GM19043 (cell line): Measurements from ENCODE around the gene RUNX1.
A peak's percentile ranks its signal among the peaks of the same experiment; 100 is the strongest.

ENCODE experiments used
- ATAC-seq: cut with Tn5 transposase; IDR thresholded peaks from one replicate; pipeline ENCODE4 v1.9.1; 2021; ENCODE audit warnings: low read depth; ENCODE audit not compliant: unreplicated experiment

Gene RUNX1

DNA sequence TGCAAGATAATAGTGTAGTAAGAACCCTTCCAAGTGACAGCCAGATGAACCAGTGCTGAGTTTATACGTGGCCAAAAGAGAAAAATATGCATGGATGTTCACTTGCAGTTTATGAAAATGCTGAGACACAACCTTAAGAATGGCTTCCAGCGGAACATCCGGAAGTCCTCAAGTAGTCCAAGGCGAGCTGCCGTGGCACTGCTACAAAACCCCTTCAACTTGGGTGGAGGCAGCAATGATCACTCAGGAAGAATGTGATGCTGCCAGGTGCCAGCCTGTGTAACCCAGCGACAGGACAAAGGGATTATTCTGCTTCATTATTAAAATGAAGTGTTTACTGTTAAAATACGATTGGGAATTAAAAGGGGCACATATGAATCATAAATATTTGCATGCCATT, 179.6 kb downstream of the RUNX1 start:
- ATAC-seq = no peak

DNA sequence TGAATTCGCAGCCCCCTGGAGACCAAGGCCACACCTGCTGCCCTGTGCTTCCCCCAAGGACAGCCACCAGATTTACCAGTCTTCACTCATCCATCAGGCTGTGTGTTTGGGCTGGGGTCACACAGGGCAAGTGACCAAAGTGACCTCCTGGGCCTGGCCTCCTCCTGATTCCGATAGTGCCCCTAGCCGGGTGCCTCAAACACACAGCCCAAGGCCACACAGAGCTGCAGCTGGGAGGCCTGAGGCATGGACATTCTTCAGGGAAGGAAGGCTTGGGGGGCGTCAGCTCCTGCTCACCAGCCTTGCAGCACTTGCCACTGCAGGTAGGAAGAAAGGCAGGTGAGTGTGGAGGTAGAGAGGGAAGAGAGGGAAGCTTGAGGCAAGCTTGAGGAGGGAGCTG, 181.3 kb downstream of the RUNX1 start:
- ATAC-seq = no peak

GRCh38 chr21:34865400-34866241, 183.5 kb downstream of the RUNX1 start:
- peak; percentile 88 for ATAC-seq

- ATAC-seq = no peak
Observed at GRCh38 chr21:34864370-34865149, 184.5 kb downstream of the RUNX1 start.

- no peak for ATAC-seq
Observed at GRCh38 chr21:34862951-34863350, 186.2 kb downstream of the RUNX1 start.

- ATAC-seq = no peak
Observed at GRCh38 chr21:34861258-34861657, 187.8 kb downstream of the RUNX1 start.

GRCh38 chr21:34859976-34860653, 189.0 kb downstream of the RUNX1 start:
- ATAC-seq = no peak

GRCh38 chr21:34858559-34858958, 190.5 kb downstream of the RUNX1 start:
- no peak for ATAC-seq

DNA sequence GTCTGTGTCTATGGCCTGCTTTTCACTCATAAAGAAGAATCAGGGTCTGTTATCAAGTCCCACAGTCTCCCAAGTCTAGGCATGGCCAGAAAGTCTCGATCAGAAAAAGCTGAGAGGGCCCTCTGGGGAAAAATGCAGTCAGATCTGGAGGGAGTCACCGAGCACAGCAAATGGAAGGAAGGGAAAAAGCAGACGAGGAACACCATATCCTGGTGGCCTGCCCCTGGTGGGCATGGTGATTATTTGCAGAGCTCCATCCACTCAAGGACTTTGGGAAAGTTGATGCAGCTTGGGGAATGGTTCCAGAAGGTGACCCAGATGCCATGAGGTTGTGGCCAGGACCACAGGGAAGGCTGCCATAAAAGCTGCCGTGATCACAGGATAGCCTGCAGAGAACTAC, 191.2 kb downstream of the RUNX1 start:
- no peak for ATAC-seq

DNA sequence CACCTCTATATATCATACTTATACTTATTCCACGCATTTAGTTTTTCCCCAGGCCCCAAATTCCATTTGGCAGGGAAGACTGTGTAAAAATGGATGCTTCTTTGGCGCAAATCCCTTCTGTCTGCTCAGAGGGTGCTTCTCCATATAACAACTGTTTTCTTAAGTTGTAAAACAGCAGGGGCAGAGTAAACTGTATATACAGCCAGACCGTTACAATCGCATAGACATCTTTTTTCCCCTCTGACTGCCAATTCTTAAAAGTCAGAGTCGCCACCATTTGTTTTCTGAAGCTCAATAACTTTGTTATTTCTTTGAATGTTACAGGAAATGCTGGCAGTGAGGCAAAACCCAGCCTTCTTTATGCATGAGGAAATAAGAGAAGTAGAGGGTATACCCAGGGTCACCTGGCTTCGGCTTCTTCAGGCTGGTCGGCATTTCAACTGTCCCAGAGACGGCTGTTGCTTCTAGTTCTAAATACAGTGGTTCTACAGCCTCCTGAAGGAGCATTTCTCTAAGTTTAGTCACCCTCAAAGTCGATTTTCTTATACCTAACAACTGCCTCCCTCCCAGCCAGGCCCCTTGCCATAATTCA, 191.9 kb downstream of the RUNX1 start:
- no peak for ATAC-seq

DNA sequence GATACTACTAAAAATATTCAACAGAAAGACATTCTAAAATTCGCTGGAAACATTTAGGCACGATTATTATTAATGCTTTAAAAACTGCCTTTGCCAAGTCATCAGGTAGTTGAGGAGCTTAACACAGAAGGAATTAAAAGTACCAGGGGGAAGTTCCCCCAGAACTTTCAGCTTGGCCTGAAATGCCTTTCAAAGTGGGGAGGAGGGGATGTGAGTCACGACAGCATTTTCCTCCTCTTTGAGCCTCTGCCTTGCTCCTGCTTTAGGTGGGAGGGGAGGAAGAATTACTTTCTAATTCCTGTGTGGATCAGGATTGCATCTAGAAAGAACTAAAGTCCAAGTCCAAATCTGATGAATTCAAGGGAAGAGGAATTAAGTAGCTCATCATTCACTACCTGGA, 196.7 kb downstream of the RUNX1 start:
- no peak for ATAC-seq

DNA sequence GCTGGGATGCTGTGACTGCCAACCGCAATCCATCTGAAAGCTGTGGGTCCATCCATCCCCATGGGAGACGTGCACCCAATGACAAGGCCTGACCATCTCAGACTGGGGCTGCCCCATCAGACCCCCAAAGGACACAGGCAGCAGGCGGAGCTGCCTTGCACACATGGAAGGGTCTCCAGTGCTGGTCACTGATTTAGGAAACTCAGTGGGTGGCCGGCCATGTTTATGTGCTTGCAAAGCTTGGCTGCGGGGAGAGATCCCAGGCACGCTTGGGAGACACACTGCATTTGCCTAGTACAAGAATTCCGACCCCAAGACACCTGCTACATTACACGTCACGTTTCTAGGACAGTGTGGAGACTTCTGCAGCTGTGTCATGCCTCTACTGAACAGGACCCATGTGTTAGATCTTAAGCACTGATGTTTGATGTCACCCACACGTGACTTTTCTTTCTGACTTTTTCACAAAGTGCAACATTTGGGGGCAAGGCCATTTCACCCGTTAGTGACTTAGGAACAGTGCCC, 198.9 kb downstream of the RUNX1 start:
- ATAC-seq = no peak

GRCh38 chr21:34846601-34847112, 202.4 kb downstream of the RUNX1 start:
- ATAC-seq = no peak

- ATAC-seq = peak; percentile 96
Observed at GRCh38 chr21:34845521-34846451, 203.3 kb downstream of the RUNX1 start.

- no peak for ATAC-seq
Observed at GRCh38 chr21:34844924-34845238, 204.2 kb downstream of the RUNX1 start.

DNA sequence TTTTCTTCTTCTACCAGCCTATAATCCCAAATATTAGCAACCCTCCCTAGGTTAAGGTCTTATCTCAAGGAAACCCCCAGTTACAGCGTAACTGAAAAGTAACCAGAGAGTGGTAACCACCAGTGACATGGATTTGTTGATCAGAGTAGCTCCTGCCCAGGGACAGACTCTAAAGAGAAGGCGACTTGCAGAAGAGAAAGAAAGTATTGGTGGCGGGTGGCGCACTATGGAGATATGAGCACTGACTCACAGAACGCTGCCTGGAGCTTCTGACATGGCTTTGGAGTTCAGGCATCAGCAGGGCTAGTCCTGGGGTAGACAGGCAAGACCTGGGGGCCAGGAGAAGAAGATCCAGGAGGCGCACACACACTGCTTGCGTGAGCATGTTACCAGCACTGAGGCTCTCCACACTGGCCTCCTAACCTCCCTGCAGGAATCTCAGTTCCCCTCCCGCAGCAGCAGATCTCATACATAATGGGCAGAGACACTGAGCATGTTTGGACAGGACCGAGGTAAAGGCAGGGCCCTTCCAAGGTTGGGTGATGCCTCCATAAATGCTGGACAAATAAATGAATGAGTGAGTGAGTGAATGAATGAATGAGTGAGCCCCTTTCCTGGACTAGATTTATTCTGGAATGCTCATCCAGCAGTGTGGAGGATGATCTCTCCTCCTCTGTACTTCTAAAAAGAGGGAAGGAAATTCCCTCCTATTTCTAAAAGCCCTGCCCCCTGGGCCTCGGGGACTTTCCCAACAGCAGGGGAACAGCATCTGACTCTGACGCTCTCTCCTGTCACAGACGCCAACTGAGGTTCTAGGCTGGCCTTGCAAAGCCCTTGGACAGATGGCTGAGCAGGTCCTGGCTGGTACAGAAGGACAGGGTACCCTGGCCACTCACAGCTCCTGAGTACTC, 204.8 kb downstream of the RUNX1 start:
- ATAC-seq = no peak

DNA sequence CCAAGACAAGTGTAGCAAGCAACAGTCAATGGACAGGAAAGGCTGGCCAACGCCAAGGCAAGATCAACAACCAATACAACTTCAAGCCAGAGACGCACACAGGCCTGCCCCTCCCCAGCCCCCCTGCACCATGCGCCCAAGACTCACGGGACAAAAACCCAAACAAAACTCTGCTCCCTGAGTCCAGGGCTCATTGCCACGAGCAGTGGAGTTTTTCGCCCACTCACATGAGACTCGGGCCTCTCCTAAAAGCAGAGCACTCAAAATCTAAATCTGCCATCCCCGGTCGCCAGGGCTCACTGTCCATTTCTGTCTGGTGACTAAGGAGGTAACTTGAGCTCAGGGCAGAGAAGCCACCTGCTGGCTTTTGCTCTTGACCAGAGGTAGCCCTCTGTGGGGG, 205.5 kb downstream of the RUNX1 start:
- ATAC-seq = no peak

DNA sequence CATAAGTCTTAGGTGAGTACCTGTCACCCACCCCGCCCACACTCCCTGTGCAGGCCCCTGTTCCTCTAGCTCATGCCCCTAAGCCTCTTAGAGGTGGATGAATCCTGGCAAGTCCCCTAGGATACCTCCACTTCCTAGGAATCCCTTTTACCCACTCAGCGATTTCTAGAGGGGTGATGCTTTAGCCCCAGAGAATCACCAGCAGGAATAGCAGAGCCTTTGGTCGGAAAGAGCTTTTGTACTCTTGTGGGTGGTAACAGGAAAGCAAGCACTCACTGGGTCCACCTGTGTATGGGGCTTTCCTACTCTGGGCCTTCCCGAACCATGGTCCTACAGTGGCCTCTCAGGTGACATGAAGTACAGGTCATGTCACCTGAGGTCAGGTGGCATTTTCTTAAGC, 207.9 kb downstream of the RUNX1 start:
- ATAC-seq = no peak

DNA sequence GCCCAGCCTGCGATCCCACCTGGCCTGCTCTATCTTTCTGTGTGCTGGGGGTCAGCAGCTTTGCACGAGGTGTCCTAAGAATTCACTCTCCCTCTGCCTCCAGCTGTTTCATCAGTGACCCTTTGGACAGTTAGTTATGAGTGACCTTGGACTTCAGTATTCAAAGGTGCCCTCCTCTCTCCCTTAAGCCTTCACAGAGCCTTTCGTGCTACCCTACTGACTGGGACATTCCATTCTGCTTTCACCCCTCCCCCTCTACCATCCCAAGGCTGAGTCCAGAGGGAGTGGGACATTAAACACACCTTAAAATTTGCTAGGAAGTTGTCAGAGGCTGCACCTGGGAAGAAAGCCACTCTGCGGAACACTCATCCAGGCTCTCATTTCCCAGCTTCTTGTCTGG, 208.4 kb downstream of the RUNX1 start:
- no peak for ATAC-seq
